ENCODE measurements around the gene GGPS1. TPM values are rescaled to one million over a fixed set of nuclear protein-coding genes. Genes with fewer than 3 reads are reported as not detected.
A peak's percentile ranks its signal among the peaks of the same experiment; 100 is the strongest.

GGPS1 gene
- polyA plus RNA-seq (45.7 and 71.9 TPM in 2 replicates), polyA minus RNA-seq (48.5 and 48.7 TPM in 2 replicates)

DNA sequence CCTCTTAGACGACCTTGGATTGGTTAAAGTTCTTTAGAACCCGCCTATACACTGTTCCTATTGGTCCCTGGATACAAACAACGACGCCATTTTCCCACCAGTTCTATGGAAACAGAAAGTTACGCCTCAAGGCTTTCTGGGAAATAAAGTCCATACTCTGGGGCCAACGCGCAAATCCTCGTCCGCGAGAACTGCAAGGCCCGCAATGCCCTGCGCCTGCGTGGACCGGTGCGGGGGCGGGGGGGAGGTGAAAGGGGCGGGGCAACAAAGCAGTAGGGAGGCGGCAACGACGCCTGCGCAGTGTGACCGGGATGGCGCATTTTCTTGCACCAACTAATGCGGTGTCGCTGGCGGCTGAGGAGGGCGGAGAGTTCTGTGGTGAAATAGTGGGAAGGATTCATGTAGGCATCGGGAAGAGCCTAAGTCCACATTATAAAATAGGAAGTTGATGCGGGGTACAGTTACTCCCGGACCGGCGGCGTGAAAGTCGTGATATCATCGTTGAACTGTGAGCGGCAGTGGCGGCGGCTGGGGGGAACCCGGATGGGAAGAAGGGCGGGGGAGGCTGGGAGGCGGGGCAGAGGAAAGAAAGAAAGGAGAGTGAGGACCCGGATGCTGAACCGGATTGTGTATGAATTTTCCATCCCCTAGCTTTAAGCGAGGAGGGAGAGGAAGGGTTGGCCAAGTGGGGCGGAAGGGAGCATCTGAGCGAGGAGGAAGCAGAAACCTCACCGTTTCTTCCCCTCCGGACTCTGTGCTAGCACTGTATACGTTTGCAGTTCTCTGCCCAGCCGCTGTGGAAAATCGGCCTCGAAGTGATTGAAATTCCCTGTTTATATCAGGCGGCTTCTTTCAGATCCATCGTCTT is at the start of gene GGPS1:
TSS of gene GGPS1 (plus strand) at position 300 of the 868 bp plus-strand sequence. CDS start 6,695 bp downstream, outside the sequence.
- H3K27ac ChIP-seq (ENCODE audit: low read length): peak within 1 kb of the TSS; percentile 97
- H3F3A ChIP-seq (ENCODE audit: insufficient read depth, low read length, poor library complexity, severe bottlenecking): no peaks in the 10 kb centered on the region
- peak within 1 kb of the TSS; percentile 78 for H2AFZ ChIP-seq (ENCODE audit: low read depth, low read length)
- H3K9ac ChIP-seq (ENCODE audit: low read length): peak within 1 kb of the TSS; percentile 99
- H3K79me2 ChIP-seq (replicated peaks; ENCODE audit: insufficient read depth, low read length): peaks cover 78% of the 10 kb centered on the region
- H3K9me2 ChIP-seq (ENCODE audit: insufficient read depth, low read length): no peaks in the 10 kb centered on the region
- H3K4me2 ChIP-seq (ENCODE audit: low read length): peak within 1 kb of the TSS; percentile 87
- peaks cover 12% of the 10 kb centered on the region for H4K20me1 ChIP-seq (ENCODE audit: insufficient read depth)
- H3K36me3 ChIP-seq (ENCODE audit: insufficient read depth, low read length): no peaks in the 10 kb centered on the region
- TF ChIP-seq SMC3 (conservative IDR thresholded peaks at IDR 0.05; ENCODE audit: poor library complexity) (peak; percentile 38), EZH2 (IDR thresholded peaks at IDR 0.05; ENCODE audit: borderline replicate concordance, insufficient read depth, low read length, poor library complexity, severe bottlenecking) (no peak), MXI1 (conservative IDR thresholded peaks at IDR 0.05; ENCODE audit: poor library complexity, severe bottlenecking) (peak; percentile 66), POLR2AphosphoS5 (IDR thresholded peaks at IDR 0.05) (peak; percentile 93), EP300 (conservative IDR thresholded peaks at IDR 0.05; ENCODE audit: poor library complexity, severe bottlenecking) (peak; percentile 48), TAF1 (IDR thresholded peaks at IDR 0.05; ENCODE audit: low read depth) (peak; percentile 81), RAD21 (conservative IDR thresholded peaks at IDR 0.05) (no peak)
- TF ChIP-seq, protein P1, sequence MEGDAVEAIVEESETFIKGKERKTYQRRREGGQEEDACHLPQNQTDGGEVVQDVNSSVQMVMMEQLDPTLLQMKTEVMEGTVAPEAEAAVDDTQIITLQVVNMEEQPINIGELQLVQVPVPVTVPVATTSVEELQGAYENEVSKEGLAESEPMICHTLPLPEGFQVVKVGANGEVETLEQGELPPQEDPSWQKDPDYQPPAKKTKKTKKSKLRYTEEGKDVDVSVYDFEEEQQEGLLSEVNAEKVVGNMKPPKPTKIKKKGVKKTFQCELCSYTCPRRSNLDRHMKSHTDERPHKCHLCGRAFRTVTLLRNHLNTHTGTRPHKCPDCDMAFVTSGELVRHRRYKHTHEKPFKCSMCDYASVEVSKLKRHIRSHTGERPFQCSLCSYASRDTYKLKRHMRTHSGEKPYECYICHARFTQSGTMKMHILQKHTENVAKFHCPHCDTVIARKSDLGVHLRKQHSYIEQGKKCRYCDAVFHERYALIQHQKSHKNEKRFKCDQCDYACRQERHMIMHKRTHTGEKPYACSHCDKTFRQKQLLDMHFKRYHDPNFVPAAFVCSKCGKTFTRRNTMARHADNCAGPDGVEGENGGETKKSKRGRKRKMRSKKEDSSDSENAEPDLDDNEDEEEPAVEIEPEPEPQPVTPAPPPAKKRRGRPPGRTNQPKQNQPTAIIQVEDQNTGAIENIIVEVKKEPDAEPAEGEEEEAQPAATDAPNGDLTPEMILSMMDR (IDR thresholded peaks at IDR 0.05; ENCODE audit: poor library complexity, severe bottlenecking): peak; percentile 56
- TF ChIP-seq, protein P2, sequence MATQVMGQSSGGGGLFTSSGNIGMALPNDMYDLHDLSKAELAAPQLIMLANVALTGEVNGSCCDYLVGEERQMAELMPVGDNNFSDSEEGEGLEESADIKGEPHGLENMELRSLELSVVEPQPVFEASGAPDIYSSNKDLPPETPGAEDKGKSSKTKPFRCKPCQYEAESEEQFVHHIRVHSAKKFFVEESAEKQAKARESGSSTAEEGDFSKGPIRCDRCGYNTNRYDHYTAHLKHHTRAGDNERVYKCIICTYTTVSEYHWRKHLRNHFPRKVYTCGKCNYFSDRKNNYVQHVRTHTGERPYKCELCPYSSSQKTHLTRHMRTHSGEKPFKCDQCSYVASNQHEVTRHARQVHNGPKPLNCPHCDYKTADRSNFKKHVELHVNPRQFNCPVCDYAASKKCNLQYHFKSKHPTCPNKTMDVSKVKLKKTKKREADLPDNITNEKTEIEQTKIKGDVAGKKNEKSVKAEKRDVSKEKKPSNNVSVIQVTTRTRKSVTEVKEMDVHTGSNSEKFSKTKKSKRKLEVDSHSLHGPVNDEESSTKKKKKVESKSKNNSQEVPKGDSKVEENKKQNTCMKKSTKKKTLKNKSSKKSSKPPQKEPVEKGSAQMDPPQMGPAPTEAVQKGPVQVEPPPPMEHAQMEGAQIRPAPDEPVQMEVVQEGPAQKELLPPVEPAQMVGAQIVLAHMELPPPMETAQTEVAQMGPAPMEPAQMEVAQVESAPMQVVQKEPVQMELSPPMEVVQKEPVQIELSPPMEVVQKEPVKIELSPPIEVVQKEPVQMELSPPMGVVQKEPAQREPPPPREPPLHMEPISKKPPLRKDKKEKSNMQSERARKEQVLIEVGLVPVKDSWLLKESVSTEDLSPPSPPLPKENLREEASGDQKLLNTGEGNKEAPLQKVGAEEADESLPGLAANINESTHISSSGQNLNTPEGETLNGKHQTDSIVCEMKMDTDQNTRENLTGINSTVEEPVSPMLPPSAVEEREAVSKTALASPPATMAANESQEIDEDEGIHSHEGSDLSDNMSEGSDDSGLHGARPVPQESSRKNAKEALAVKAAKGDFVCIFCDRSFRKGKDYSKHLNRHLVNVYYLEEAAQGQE (IDR thresholded peaks at IDR 0.05; ENCODE audit: borderline replicate concordance): peak; percentile 73
- H3K27me3 ChIP-seq (ENCODE audit: insufficient read depth, low read depth, low read length): no peaks in the 10 kb centered on the region
- no peaks in the 10 kb centered on the region for H3K9me3 ChIP-seq (ENCODE audit: low read length)
- H3K4me3 ChIP-seq (ENCODE audit: low read length): peak within 1 kb of the TSS; percentile 75

DNA sequence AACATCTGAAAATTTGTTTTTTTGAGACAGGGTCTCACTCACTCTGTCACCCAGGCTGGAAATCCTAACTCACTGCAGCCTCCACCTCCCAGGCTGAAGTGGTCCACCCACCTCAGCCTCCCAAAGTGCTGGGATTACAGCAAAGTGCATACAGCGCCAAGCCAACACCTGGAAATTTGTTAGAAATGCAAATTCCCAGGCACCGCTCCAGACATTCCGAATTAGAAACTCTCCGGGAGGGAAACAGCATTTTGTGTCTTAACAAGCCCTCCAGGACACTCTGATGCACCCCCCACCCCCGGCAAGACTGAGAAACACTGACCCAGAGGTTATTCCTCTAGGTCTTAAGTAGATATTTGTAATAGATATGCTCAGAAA is 49.5 kb upstream of the GGPS1 start:
- Histone ChIP-seq H2AFZ (ENCODE audit: low read depth, low read length) (no peak overlapping the region), H3F3A (ENCODE audit: insufficient read depth, low read length, poor library complexity, severe bottlenecking) (no peaks in the 10 kb centered on the region), H3K4me2 (ENCODE audit: low read length) (no peak overlapping the region), H3K27me3 (ENCODE audit: insufficient read depth, low read depth, low read length) (no peaks in the 10 kb centered on the region), H3K79me2 (replicated peaks; ENCODE audit: insufficient read depth, low read length) (peaks cover 90% of the 10 kb centered on the region), H3K4me3 (ENCODE audit: low read length) (no peak overlapping the region), H3K9ac (ENCODE audit: low read length) (no peak overlapping the region), H3K36me3 (ENCODE audit: insufficient read depth, low read length) (no peaks in the 10 kb centered on the region), H3K9me2 (ENCODE audit: insufficient read depth, low read length) (no peaks in the 10 kb centered on the region), H3K9me3 (ENCODE audit: low read length) (no peaks in the 10 kb centered on the region), H4K20me1 (ENCODE audit: insufficient read depth) (peaks cover 6% of the 10 kb centered on the region), H3K27ac (ENCODE audit: low read length) (no peak overlapping the region)
- no peak for TF ChIP-seq EZH2 (IDR thresholded peaks at IDR 0.05; ENCODE audit: borderline replicate concordance, insufficient read depth, low read length, poor library complexity, severe bottlenecking)
- TF ChIP-seq EP300 (conservative IDR thresholded peaks at IDR 0.05; ENCODE audit: poor library complexity, severe bottlenecking): no peak
- TF ChIP-seq TAF1 (IDR thresholded peaks at IDR 0.05; ENCODE audit: low read depth): no peak
- no peak for TF ChIP-seq POLR2AphosphoS5 (IDR thresholded peaks at IDR 0.05)
- TF ChIP-seq, protein P1 (IDR thresholded peaks at IDR 0.05; ENCODE audit: poor library complexity, severe bottlenecking): no peak
- TF ChIP-seq RAD21 (conservative IDR thresholded peaks at IDR 0.05): no peak
- TF ChIP-seq MXI1 (conservative IDR thresholded peaks at IDR 0.05; ENCODE audit: poor library complexity, severe bottlenecking): no peak
